ENCODE data around the gene EYA2.

EYA2 gene

DNA sequence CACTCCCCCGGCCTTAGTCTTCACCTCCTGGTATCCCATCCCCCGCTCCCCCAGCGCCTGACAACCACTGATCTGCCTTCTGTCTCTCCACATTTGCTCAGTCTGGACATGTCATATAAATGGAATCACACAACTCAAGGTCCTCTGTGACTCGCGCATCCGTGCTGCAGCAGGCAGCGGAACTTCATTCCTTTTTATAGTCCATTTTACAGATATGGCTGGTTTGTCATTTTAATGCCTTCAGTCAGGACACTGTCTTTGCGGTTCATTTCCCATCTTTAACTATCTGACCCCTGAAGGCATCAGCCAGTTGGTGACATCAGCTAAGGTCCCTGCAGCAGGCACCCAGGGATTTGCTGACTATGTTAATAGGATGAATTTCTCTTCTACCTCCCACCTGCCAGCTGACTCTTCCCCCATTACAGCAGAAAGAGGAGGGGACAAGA lies 336.2 kb downstream of the EYA2 start:
- TF ChIP-seq, protein P1, sequence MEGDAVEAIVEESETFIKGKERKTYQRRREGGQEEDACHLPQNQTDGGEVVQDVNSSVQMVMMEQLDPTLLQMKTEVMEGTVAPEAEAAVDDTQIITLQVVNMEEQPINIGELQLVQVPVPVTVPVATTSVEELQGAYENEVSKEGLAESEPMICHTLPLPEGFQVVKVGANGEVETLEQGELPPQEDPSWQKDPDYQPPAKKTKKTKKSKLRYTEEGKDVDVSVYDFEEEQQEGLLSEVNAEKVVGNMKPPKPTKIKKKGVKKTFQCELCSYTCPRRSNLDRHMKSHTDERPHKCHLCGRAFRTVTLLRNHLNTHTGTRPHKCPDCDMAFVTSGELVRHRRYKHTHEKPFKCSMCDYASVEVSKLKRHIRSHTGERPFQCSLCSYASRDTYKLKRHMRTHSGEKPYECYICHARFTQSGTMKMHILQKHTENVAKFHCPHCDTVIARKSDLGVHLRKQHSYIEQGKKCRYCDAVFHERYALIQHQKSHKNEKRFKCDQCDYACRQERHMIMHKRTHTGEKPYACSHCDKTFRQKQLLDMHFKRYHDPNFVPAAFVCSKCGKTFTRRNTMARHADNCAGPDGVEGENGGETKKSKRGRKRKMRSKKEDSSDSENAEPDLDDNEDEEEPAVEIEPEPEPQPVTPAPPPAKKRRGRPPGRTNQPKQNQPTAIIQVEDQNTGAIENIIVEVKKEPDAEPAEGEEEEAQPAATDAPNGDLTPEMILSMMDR (conservative IDR thresholded peaks at IDR 0.05; ENCODE audit: low read length), result no peak
- no peak overlapping the region for H3K4me3 ChIP-seq (ENCODE audit: low read length)
- no peak for DNase-seq (ENCODE audit: low read depth)

DNA sequence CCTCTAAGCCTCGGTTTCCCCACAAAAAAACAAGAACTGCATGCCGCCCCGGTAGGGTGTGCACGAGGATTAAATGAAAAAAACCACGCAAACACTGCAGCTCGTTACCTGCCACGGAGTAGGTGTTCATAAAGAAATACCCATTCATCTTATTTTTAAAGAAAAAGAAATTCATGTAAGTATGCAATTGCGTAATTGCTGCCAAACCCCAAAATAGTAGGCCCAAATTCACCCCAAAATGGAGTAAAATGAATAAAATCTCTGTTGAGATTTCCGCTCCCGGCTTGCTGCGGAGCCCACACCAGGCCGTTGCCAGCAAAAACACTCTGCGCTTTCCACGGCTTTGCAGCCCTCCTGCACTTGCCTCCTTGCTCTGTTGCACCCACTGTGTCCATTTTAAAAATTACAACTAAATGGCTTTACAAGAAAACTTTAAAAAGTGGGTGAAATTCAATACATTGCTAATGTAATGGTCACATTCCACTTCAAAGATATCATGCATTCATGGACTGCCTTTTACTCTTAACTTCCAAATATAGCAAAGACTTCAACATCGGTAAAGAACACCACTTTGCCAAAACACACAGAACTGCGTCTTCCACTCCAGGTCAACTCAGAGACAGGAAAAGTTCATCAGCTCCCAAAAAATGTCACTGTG lies 336.9 kb downstream of the EYA2 start:
- no peak overlapping the region for H3K4me3 ChIP-seq (ENCODE audit: low read length)
- peak; percentile 24 for DNase-seq (ENCODE audit: low read depth)
- TF ChIP-seq, protein P1 (conservative IDR thresholded peaks at IDR 0.05; ENCODE audit: low read length), result no peak

DNA sequence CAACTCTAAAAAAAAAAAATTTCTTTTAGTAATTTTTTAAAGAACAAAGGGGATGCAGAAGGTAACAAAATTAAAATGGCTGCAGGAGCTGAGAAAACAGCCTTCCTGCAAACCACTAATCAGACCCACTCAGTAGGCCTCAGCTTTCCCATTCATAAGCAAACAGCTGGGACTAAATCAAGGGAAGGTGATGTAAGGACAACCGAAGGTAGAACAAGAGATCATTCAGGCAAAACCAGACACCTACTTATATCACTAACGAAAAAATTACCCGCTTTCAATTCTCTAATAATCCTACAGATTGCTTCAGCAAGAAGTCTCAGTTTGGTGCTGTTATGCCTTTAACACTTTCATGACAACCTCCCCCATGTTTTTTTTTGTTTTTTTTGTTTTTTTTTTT lies 337.9 kb downstream of the EYA2 start:
- H3K4me3 ChIP-seq (ENCODE audit: low read length), result no peak overlapping the region
- TF ChIP-seq, protein P1 (conservative IDR thresholded peaks at IDR 0.05; ENCODE audit: low read length), result no peak
- DNase-seq (ENCODE audit: low read depth), result no peak

DNA sequence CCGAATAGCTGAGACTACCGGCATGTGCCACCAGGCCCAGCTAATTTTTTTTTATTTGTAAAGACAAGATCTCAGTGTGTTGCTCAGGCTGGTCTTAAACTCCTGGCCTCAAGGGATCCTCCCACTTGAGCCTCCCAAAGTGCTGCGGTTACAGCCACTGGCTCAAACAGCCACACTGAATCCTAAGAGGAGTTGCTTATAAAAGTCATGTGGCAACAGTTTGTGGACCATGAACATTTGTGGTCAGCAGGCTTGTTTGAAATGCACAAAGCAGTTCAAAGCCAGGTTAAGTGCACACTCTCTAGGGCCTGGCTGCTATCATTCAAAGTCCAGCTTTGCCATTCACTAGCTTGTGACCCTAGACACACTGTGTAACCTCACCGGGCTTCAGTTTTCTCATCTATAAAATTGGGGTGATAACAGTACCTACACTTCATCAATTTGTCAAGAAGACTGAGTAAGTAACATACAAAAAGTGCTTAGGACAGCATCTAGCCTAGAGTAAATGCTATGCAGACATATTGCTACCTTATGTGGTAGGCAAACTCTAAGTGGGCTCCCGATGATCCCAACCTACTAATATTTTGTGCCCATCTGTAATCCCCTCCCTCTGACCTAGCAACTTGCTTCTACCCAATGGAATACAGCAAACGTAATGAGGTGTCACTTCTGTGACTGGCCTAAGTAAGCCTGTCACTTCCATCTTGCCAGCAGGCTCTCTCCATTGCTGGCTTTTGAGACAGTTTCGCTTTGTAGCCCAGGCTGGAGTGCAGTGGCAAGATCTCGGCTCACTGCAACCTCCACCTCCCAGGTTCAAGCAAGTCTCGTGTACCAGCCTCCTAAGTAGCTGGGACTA lies 338.9 kb downstream of the EYA2 start:
- peak; percentile 30 for DNase-seq (ENCODE audit: low read depth)
- no peak overlapping the region for H3K4me3 ChIP-seq (ENCODE audit: low read length)
- TF ChIP-seq, protein P1 (conservative IDR thresholded peaks at IDR 0.05; ENCODE audit: low read length), result no peak

DNA sequence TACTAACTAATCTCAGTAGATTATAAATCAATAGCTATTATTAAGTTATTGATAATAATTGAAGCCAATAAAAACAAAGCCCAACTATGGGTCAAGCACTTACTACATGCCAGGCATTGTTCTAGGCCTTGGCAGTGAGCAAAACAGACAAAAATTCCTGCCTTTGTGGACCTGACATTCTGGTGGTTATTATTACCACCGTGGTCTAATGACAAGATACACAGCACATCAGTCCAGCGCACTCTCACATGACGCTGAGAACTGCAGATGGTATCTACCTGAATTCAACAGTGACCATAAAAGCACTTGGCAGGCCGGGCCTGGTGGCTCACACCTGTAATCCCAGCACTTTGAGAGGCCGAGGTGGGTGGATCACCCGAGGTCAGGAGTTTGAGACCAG lies 340.5 kb downstream of the EYA2 start:
- no peak for DNase-seq (ENCODE audit: low read depth)
- TF ChIP-seq, protein P1 (conservative IDR thresholded peaks at IDR 0.05; ENCODE audit: low read length), result no peak
- H3K4me3 ChIP-seq (ENCODE audit: low read length), result no peak overlapping the region

DNA sequence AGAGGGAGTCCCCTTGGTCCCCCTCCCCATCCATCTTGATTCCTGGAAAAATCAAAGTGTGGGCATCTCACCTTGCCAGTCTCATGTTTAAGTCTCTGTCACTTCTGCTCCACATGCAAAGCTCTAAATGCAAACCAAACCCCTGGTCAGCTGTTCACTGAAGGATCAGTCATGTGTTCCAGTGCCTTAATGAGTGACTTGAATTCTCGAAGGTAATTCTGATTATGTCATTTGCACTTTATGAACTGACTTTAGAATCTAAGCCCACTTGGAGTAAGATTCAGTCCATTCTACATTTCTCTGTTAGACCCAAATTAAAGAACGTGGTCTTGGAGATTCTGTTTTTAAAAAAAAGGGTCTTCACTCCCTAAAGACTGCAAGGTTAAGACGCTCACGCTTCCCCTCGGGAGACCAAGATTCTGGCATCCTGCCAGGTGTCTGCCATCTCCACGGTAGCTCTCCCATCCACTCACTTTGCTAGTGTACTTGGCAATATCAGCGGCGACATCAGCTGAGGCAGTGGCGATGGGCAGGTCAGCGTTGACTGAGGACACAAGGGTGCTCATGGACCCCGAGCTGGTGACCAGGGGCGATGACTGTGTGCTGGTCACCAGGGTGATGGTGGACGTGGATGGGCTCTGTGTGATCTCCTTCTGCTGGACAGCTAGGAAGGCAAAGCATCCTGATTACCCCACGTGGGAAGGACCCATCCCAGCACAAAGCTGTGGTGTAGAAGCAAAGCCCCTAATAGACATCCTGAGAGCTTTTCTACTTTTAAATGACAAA lies 341.4 kb downstream of the EYA2 start:
- no peak for DNase-seq (ENCODE audit: low read depth)
- H3K4me3 ChIP-seq (ENCODE audit: low read length), result no peak overlapping the region
- TF ChIP-seq, protein P1 (conservative IDR thresholded peaks at IDR 0.05; ENCODE audit: low read length), result no peak
